Measurements from ENCODE around the gene ATP11C. TPM values are rescaled to one million over a fixed set of nuclear protein-coding genes. Genes with fewer than 3 reads are reported as not detected.

The ATP11C gene
- total and polyA plus RNA-seq, 4 donors = 2.6 to 23.5 (median 10.0) TPM

GRCh38 chrX:139949703-139950102 lies 16.9 kb upstream of the ATP11C start:
- Histone ChIP-seq H3K27ac (ENCODE audit: low read depth in 1 of 2, low read length in 1 of 2) (no peak overlapping the region), H3K4me1 (ENCODE audit: control insufficient read depth in 5 of 5, insufficient read depth in 5 of 5, low read length in 5 of 5) (no peaks in the 10 kb centered on the region), H3K9ac (ENCODE audit: insufficient read depth in 1 of 2, low read length in 2 of 2) (no peak overlapping the region), H3K9me3 (ENCODE audit: control insufficient read depth in 4 of 4, insufficient read depth in 3 of 4, low read length in 3 of 4) (no peaks in the 10 kb centered on the region), H3K4me3 (no peak overlapping the region), H3K27me3 (ENCODE audit: control insufficient read depth in 3 of 3, insufficient read depth in 3 of 3, low read length in 2 of 3) (peaks cover 0 to 2% (median 0%) of the 10 kb centered on the region in 3 donors), H3K36me3 (ENCODE audit: control insufficient read depth in 4 of 4, insufficient read depth in 4 of 4, low read length in 4 of 4) (no peaks in the 10 kb centered on the region)
- no peak for ATAC-seq (ENCODE audit: insufficient read depth, low FRiP score)
- WGBS, 2 donors = 52 to 76% methylated on average over 3 of the region's 3 CpGs
- no peak for TF ChIP-seq CTCF (IDR thresholded peaks at IDR 0.05; ENCODE audit: control extremely low read depth, extremely low read depth)
- no peak for DNase-seq

- WGBS, 2 donors = 57 to 86% methylated on average over 3 of the region's 3 CpGs
- no peak for TF ChIP-seq CTCF (IDR thresholded peaks at IDR 0.05; ENCODE audit: control extremely low read depth, extremely low read depth)
- no peaks in the 10 kb centered on the region for H3K36me3 ChIP-seq (ENCODE audit: control insufficient read depth in 4 of 4, insufficient read depth in 4 of 4, low read length in 4 of 4)
- H3K27ac ChIP-seq (ENCODE audit: low read depth in 1 of 2, low read length in 1 of 2) = no peak overlapping the region
- no peak overlapping the region for H3K9ac ChIP-seq (ENCODE audit: insufficient read depth in 1 of 2, low read length in 2 of 2)
- H3K4me3 ChIP-seq = no peak overlapping the region
- DNase-seq (no peak), ATAC-seq (ENCODE audit: insufficient read depth, low FRiP score) (no peak)
- no peaks in the 10 kb centered on the region for H3K9me3 ChIP-seq (ENCODE audit: control insufficient read depth in 4 of 4, insufficient read depth in 3 of 4, low read length in 3 of 4)
- H3K4me1 ChIP-seq (ENCODE audit: control insufficient read depth in 5 of 5, insufficient read depth in 5 of 5, low read length in 5 of 5) = no peaks in the 10 kb centered on the region
- H3K27me3 ChIP-seq (ENCODE audit: control insufficient read depth in 3 of 3, insufficient read depth in 3 of 3, low read length in 2 of 3) = peaks cover 0 to 2% (median 0%) of the 10 kb centered on the region in 3 donors
Measured at GRCh38 chrX:139945075-139945474, 12.2 kb upstream of the ATP11C start.

- H3K27ac ChIP-seq (ENCODE audit: low read depth in 1 of 2, low read length in 1 of 2) = no peak overlapping the region
Measured at GRCh38 chrX:139936259-139936658, 3.4 kb upstream of the ATP11C start.

More at GRCh38 chrX:139936259-139936658, 3.4 kb upstream of the ATP11C start:
- H3K27me3 ChIP-seq (ENCODE audit: control insufficient read depth in 3 of 3, insufficient read depth in 3 of 3, low read length in 2 of 3) = no peaks in the 10 kb centered on the region
- no peaks in the 10 kb centered on the region for H3K4me1 ChIP-seq (ENCODE audit: control insufficient read depth in 5 of 5, insufficient read depth in 5 of 5, low read length in 5 of 5)
- no peak overlapping the region for H3K4me3 ChIP-seq
- H3K9ac ChIP-seq (ENCODE audit: insufficient read depth in 1 of 2, low read length in 2 of 2) = no peak overlapping the region
- TF ChIP-seq CTCF (IDR thresholded peaks at IDR 0.05; ENCODE audit: control extremely low read depth, extremely low read depth) = no peak
- DNase-seq (no peak), ATAC-seq (ENCODE audit: insufficient read depth, low FRiP score) (no peak)
- no peaks in the 10 kb centered on the region for H3K36me3 ChIP-seq (ENCODE audit: control insufficient read depth in 4 of 4, insufficient read depth in 4 of 4, low read length in 4 of 4)
- H3K9me3 ChIP-seq (ENCODE audit: control insufficient read depth in 4 of 4, insufficient read depth in 3 of 4, low read length in 3 of 4) = no peaks in the 10 kb centered on the region

All from lung (tissue), 12 donors.